ENCODE measurements around the gene TNFRSF12A.
"Not testable (repeated sequence)": the region's sequence is repeated elsewhere in the genome, so short reads cannot be mapped to it uniquely, and the experiment has no call there.

TNFRSF12A gene

DNA sequence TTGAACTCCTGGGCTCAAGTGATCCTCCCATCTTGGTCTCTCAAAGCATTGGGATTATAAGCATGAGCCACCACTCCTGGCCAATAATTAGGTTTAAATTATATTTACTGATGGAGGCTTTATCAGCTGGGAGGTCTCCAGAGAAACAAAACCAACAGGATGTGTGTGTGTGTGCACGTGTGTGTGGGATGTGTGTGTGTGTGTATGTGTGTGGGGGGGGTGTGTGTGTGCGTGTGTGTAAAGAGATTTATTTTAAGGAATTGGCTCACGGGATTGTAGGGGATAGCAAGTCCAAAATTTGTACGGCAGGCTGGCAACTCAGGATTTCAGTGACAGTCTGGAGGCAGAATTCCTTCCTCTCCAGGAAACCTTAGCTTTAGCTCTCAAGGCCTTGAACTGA, 30.8 kb downstream of the TNFRSF12A start:
- H3K27ac Mint-ChIP-seq, result no peak overlapping the region
- ATAC-seq (ENCODE audit: low read depth), result no peak

DNA sequence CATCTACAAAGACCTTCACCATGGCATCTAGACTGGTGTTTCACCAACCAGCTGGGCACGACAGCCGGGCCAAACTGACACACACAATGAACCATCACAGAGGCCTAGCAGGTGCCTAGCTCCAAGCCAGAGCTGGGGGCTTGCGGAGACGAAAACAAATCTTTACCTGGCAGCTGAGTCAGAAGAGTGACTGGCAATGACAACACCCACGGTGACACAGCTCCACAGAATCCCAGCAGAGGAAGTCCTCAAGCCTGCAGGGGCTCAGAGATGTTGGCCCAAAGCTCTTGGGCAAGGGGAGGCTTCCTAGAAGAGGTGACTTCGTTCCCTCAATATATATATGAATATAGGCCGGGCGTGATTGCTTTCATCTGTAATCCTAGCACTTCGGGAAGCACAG, 31.3 kb downstream of the TNFRSF12A start:
- DNase-seq (ENCODE audit: low spot score in 2 of 2), result no peak
- H3K27ac Mint-ChIP-seq, result no peak overlapping the region
- peaks cover 6% of the 10 kb centered on the region for H3K36me3 Mint-ChIP-seq
- H3K27me3 Mint-ChIP-seq, result peaks cover 6% of the 10 kb centered on the region
- peaks cover 14% of the 10 kb centered on the region for H3K4me1 Mint-ChIP-seq
- H3K4me3 Mint-ChIP-seq, result no peak overlapping the region
- no peaks in the 10 kb centered on the region for H3K9me3 Mint-ChIP-seq
- ATAC-seq (ENCODE audit: low read depth), result no peak

More for the DNA sequence above, 30.8 kb downstream of the TNFRSF12A start:
- Mint-ChIP-seq H3K9me3 (no peaks in the 10 kb centered on the region), H3K4me1 (peaks cover 14% of the 10 kb centered on the region), H3K4me3 (no peak overlapping the region), H3K27me3 (peaks cover 6% of the 10 kb centered on the region), H3K36me3 (peaks cover 6% of the 10 kb centered on the region)
- DNase-seq (ENCODE audit: low spot score in 2 of 2), result no peak

DNA sequence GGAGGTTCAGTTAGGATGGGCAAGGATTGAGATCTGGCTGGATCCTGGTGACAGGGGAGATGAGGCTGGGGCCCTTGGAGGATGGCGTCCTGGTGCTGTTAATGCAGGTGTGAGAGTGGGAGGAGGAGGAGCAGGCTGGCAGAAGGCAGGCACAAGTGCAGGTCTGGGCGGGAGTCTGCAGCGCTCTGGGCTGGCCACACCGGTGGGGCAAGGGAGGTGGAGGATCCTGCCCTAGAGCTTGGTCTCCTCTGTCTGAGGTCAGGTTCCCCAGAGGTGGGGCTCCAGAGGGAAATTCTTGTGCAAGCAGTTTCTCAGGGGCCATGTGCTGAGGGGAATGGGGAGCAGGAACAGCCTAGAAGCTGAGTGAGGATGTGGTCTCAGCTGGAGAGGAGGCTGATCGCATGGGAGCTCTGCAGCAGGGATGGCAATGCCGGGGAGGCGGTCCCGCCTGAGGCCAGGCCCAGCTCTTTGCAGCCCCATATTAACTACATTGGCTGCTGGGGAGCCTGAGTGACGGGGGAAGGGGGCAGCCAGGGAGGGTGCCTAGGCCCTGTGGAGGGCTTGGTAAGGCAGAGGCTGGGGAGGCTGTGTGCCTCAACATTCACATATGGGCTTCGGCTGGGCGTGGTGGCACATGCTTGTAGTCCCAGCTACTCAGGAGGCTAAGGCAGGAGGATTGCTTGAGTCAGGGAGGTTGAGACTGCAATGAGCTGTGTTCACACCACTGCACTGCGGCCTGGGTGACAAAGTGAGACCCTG, 32.6 kb downstream of the TNFRSF12A start:
- H3K4me3 Mint-ChIP-seq, H3K9me3 Mint-ChIP-seq: not testable (repeated sequence)

DNA sequence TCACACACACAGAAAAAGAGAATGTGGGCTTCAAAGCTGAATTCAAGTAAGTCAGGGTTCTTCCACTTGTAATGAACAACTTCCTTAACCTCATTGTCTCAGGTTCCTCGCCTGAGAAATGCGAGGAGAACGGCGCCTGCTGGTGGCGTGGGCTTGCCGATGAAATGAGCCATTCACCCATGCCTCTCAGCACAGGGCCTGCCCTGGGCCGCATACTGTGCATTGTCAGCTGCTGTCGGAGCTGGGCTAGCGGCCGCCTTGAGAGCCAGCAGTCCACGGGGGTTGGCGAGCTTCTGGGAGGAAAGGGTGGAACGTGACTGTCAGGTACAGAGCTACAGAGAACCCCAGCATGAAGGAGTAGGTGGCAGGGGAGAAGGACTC, 33.2 kb downstream of the TNFRSF12A start:
- not testable (repeated sequence) for H3K27me3 Mint-ChIP-seq; DNase-seq (ENCODE audit: low spot score in 2 of 2); ATAC-seq (ENCODE audit: low read depth); H3K9me3 Mint-ChIP-seq; H3K36me3 Mint-ChIP-seq; H3K27ac Mint-ChIP-seq; H3K4me3 Mint-ChIP-seq
- H3K4me1 Mint-ChIP-seq, result peaks cover 17% of the 10 kb centered on the region

More for the DNA sequence above, 32.6 kb downstream of the TNFRSF12A start:
- H3K36me3 Mint-ChIP-seq; H3K27me3 Mint-ChIP-seq; DNase-seq (ENCODE audit: low spot score in 2 of 2); H3K27ac Mint-ChIP-seq; ATAC-seq (ENCODE audit: low read depth): not testable (repeated sequence)
- peaks cover 17% of the 10 kb centered on the region for H3K4me1 Mint-ChIP-seq

DNA sequence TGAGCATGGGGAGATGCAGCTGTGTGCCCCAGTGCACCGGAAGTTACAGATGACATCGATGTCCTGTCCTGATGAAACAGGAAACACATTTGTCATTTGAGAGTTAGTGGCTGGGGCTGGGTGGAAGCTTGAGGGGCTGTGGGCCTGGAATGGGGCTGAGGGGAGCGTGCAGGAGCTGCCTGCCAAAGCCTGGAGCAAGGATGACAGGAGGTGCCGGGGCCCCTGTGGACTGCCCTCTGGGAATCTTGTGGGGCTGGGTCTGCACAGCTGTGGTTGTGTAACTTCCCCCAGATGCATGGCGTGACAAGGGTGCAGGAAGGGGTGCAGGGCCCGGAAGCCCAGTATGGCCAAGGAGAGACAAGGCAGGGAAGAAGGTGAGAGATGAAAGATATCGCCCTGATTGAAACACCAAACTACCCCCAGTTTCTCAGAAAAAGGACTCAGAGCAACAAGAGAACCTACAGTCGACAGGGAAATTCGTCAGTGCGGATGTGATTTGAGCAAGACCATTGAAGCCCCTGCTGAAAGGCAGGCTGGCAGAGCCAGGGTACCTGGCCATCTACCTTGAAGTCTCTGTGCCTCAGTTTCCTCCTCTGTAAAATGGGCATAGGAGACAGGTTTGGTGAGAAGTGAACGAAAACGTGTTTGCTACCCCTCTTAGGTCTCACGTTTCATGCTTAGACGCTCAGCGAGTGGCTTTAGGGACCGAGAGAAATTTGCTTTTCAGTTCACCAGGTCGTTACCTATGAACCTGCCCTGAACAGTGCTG, 35.0 kb downstream of the TNFRSF12A start:
- Mint-ChIP-seq H3K4me3 (no peak overlapping the region), H3K27me3 (no peaks in the 10 kb centered on the region), H3K9me3 (no peaks in the 10 kb centered on the region), H3K27ac (no peak overlapping the region), H3K4me1 (peaks cover 22% of the 10 kb centered on the region), H3K36me3 (peaks cover 6% of the 10 kb centered on the region)
- DNase-seq (ENCODE audit: low spot score in 2 of 2), result no peak
- no peak for ATAC-seq (ENCODE audit: low read depth)

DNA sequence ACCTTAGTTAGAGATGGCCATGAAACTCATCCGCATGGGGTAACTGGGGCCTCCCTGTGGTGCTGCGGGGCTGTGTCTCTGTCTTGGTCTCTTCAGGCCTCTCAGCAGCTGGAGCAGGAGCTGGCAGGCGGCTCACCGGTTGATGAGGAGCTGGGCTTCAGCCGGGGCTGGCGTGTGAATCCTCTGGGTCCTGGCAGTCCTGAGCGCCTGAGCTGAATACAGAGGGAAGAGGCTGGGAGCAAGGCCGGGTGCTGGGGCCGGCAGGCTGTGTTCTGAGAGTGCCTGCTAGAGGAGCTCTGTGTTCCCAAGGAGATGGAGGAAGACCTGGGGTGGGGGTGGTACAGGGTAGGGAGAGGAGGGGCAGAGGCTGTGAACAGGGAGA, 35.6 kb downstream of the TNFRSF12A start:
- H3K9me3 Mint-ChIP-seq; H3K27me3 Mint-ChIP-seq; H3K4me3 Mint-ChIP-seq; DNase-seq (ENCODE audit: low spot score in 2 of 2); ATAC-seq (ENCODE audit: low read depth); H3K27ac Mint-ChIP-seq; H3K36me3 Mint-ChIP-seq: not testable (repeated sequence)
- H3K4me1 Mint-ChIP-seq, result peaks cover 22% of the 10 kb centered on the region

DNA sequence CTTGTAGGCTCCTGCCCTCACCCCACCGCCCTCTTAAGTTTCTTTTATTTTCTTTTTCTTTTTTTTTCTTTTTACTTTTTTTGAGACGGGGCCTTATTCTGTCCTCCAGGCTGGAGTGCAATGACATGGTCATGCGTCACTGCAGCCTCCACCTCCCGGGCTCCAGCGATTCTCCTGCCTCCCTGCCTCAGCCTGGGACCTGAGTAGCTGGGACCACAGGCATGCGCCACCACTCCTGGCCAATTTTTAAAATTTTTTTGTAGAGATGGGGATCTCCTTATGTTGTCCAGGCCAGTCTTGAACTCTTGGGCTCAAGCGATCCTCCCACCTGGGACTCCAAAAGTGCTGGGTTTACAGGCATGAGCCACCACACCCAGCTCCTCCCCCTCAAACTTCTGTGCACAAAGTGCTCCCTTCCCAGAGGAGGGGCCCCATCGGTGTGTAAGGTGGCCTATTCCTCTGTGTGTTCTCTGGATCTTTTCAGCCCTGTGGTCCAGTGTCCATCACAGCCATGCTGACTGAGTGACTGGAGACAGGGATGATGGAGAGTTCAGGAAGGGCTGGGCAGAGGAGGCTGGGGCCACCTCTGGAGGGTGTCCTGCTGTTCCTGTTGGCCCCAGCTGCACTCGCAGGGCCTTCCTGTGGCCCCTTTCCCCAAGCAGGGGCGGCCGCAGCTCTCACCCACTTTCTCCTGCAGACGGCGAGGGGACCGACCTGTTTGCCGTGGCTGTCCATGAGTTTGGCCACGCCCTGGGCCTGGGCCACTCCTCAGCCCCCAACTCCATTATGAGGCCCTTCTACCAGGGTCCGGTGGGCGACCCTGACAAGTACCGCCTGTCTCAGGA, 36.4 kb downstream of the TNFRSF12A start:
- ATAC-seq (ENCODE audit: low read depth) (no peak), DNase-seq (ENCODE audit: low spot score in 2 of 2) (no peak)
- Mint-ChIP-seq H3K36me3 (peaks cover 6% of the 10 kb centered on the region), H3K4me3 (no peak overlapping the region), H3K4me1 (peaks cover 22% of the 10 kb centered on the region), H3K9me3 (no peaks in the 10 kb centered on the region), H3K27me3 (no peaks in the 10 kb centered on the region), H3K27ac (no peak overlapping the region)

DNA sequence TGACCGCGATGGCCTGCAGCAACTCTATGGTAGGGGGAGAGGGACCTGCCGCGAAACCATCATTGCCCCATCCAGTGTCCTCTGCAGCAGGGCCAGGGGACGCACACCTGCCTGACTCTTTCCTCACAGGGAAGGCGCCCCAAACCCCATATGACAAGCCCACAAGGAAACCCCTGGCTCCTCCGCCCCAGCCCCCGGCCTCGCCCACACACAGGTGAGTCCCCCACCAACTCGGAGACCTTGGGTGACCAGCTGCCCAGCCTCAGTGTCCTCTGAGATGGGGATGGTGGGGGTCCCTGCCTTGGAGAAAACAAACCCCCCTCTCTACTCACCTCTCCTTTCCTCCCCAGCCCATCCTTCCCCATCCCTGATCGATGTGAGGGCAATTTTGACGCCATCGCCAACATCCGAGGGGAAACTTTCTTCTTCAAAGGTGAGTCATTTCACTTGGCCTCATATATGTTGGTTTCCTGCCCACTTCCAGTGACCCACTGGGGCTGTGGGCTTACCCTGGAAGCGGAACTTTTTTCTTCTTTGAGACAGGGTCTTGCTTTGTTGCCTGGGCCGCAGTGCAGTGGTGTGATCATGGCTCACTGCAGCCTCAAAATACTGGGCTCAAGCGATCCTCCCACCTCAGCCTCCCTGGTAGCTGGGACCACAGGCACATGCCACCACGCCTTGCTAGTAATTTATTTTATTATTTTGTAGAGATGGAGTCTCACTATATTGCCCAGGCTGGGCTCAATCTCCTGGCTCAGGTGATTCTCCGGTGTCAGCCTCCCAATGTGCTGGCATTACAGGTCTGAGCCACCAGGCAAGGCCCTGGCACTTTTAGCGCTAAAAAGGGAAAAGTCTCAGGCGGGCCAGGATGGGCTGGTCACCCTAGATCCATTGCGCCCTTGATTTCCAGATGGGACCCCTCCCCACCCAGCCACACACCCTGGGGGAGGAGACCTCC, 37.3 kb downstream of the TNFRSF12A start:
- Mint-ChIP-seq H3K36me3 (peaks cover 6% of the 10 kb centered on the region), H3K27me3 (no peaks in the 10 kb centered on the region), H3K4me1 (peaks cover 22% of the 10 kb centered on the region), H3K9me3 (no peaks in the 10 kb centered on the region), H3K27ac (no peak overlapping the region), H3K4me3 (peak overlapping the region; percentile 8)
- ATAC-seq (ENCODE audit: low read depth) (no peak), DNase-seq (ENCODE audit: low spot score in 2 of 2) (no peak)

DNA sequence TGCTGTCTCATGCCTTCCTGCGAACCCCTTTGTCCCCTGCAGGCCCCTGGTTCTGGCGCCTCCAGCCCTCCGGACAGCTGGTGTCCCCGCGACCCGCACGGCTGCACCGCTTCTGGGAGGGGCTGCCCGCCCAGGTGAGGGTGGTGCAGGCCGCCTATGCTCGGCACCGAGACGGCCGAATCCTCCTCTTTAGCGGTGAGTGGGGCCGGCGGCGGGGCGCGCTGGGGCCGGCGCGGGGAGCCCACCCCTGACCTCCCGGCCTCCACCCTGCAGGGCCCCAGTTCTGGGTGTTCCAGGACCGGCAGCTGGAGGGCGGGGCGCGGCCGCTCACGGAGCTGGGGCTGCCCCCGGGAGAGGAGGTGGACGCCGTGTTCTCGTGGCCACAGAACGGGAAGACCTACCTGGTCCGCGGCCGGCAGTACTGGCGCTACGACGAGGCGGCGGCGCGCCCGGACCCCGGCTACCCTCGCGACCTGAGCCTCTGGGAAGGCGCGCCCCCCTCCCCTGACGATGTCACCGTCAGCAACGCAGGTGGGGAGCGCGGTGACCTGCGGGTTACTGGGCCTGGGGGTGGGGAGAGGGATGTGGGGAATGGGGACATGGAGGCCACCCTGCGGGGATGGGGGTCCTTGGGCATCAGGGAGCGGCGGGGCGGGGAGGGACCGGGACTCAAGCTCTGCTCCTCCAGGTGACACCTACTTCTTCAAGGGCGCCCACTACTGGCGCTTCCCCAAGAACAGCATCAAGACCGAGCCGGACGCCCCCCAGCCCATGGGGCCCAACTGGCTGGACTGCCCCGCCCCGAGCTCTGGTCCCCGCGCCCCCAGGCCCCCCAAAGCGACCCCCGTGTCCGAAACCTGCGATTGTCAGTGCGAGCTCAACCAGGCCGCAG, 38.2 kb downstream of the TNFRSF12A start:
- no peaks in the 10 kb centered on the region for H3K27me3 Mint-ChIP-seq
- peak overlapping the region; percentile 89 for H3K4me3 Mint-ChIP-seq
- peaks cover 6% of the 10 kb centered on the region for H3K36me3 Mint-ChIP-seq
- no peaks in the 10 kb centered on the region for H3K9me3 Mint-ChIP-seq
- ATAC-seq (ENCODE audit: low read depth) (peak; percentile 59), DNase-seq (ENCODE audit: low spot score in 2 of 2) (peak; percentile 37)
- peaks cover 22% of the 10 kb centered on the region for H3K4me1 Mint-ChIP-seq
- H3K27ac Mint-ChIP-seq, result peak overlapping the region; percentile 67

DNA sequence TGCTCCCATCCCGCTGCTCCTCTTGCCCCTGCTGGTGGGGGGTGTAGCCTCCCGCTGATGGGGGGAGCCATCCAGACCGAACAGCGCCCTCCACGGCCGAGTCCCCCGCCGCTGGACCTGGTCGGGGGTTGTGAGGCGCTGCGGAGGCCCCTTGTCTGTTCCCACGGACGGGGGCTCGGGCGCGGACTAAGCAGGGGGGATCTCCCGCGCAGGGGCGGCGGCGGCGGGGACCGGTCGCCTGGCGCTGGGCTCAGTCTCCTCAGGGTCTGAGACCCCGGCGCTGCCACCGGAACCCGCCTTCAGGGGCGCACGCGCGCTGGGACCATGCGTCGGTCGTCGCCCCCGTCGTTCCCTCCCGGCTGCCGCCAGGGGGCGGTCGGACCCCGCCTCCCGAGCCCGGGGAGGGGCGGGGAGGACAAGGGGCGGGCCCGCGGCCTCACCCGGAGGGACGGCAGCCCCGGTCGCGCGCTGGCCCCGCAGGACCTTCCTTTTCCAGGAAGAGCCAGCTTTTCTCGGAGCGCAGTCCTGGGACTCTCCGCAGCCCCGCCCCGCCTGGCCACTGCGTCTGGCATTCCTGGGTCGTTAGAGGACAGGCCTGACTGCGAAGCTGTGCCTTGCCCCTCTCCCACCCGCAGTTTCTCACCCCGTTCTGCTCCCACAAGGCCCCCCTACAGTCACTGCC, 39.0 kb downstream of the TNFRSF12A start:
- Mint-ChIP-seq H3K4me1 (peaks cover 15% of the 10 kb centered on the region), H3K36me3 (no peaks in the 10 kb centered on the region), H3K4me3 (peak overlapping the region; percentile 89), H3K27ac (peak overlapping the region; percentile 67), H3K27me3 (no peaks in the 10 kb centered on the region), H3K9me3 (no peaks in the 10 kb centered on the region)
- DNase-seq (ENCODE audit: low spot score in 2 of 2), result peak; percentile 87 to 91
- peak; percentile 92 for ATAC-seq (ENCODE audit: low read depth)

DNA sequence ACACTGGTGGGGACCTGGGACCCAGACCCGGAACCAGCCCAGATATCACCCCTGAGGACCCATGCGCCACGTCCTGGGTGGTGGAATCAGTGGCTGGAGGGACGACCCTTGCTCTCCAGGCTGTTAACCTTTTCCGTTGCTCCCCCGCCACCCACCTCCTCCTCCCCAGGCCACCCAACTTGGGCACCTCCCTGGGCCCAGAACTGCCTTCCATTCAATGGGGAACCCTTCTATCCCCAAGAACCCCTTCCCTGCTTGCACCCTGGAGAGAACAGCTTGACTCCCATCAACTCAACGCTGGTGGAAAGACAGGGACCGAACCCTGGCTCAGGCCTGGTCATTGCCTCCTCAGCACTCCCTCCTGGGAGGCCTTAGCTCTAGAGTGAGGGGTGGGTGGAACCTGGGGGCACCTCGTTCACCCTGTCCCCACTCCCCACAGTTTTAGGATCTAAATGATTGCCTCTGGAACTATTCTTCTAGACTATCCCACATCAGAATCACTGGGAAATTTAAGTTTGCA, 39.6 kb downstream of the TNFRSF12A start:
- Mint-ChIP-seq H3K27me3 (no peaks in the 10 kb centered on the region), H3K4me3 (peak overlapping the region; percentile 89)

More for the DNA sequence above, 39.6 kb downstream of the TNFRSF12A start:
- Mint-ChIP-seq H3K36me3 (no peaks in the 10 kb centered on the region), H3K27ac (peak overlapping the region; percentile 45), H3K9me3 (no peaks in the 10 kb centered on the region), H3K4me1 (peaks cover 12% of the 10 kb centered on the region)
- DNase-seq (ENCODE audit: low spot score in 2 of 2), result no peak
- ATAC-seq (ENCODE audit: low read depth), result no peak

Data from memory B cell (primary cell).